GM19043 (cell line): ENCODE results near the gene ELFN2.
"Not testable (repeated sequence)": the region's sequence is repeated elsewhere in the genome, so short reads cannot be mapped to it uniquely, and the experiment has no call there.

ENCODE experiments used
- ATAC-seq: cut with Tn5 transposase; IDR thresholded peaks from one replicate; pipeline ENCODE4 v1.9.1; 2021; ENCODE audit warnings: low read depth; ENCODE audit not compliant: unreplicated experiment

Gene ELFN2

GRCh38 chr22:37340331-37341262 is 86.7 kb downstream of the ELFN2 start:
- ATAC-seq: no peak

- ATAC-seq: no peak
Measured at GRCh38 chr22:37338539-37339246, 88.6 kb downstream of the ELFN2 start.

GRCh38 chr22:37337204-37337943 is 89.9 kb downstream of the ELFN2 start:
- no peak for ATAC-seq

GRCh38 chr22:37336579-37336978 is 90.7 kb downstream of the ELFN2 start:
- ATAC-seq: no peak

- no peak for ATAC-seq
Measured at GRCh38 chr22:37335806-37336199, 91.5 kb downstream of the ELFN2 start.

GRCh38 chr22:37334859-37335805 is 92.1 kb downstream of the ELFN2 start:
- ATAC-seq: no peak

GRCh38 chr22:37334461-37334858 is 92.8 kb downstream of the ELFN2 start:
- no peak for ATAC-seq

GRCh38 chr22:37333724-37334460 is 93.4 kb downstream of the ELFN2 start:
- ATAC-seq: no peak

GRCh38 chr22:37331856-37332536 is 95.3 kb downstream of the ELFN2 start:
- no peak for ATAC-seq

GRCh38 chr22:37331034-37331428 is 96.2 kb downstream of the ELFN2 start:
- no peak for ATAC-seq

- no peak for ATAC-seq
Measured at GRCh38 chr22:37330200-37331033, 96.9 kb downstream of the ELFN2 start.

GRCh38 chr22:37329238-37330140 is 97.8 kb downstream of the ELFN2 start:
- ATAC-seq: no peak

- ATAC-seq: not testable (repeated sequence)
Measured at GRCh38 chr22:37328538-37329237, 98.6 kb downstream of the ELFN2 start.

GRCh38 chr22:37328017-37328416 is 99.3 kb downstream of the ELFN2 start:
- ATAC-seq: no peak

GRCh38 chr22:37326726-37327125 is 100.6 kb downstream of the ELFN2 start:
- ATAC-seq: no peak

- ATAC-seq: no peak
Measured at GRCh38 chr22:37325039-37325395, 102.3 kb downstream of the ELFN2 start.
